Upper lobe of left lung (tissue), 6 donors: Measurements from ENCODE around the gene VPS26C. TPM values are rescaled to one million over a fixed set of nuclear protein-coding genes. Genes with fewer than 3 reads are reported as not detected.
A peak's percentile ranks its signal among the peaks of the same experiment; 100 is the strongest.
"Not testable (repeated sequence)": the region's sequence is repeated elsewhere in the genome, so short reads cannot be mapped to it uniquely, and the experiment has no call there.

Experiments used
- ATAC-seq, 2 donors: fragments of 200-7000 bp; cut with Tn5 transposase; one replicate each; pipeline ENCODE4 v1.9.1; 2022; ENCODE audit warnings: mild to moderate bottlenecking in 2 of 2, moderate library complexity in 2 of 2; ENCODE audit not compliant: low FRiP score in 2 of 2
- DNase-seq, 2 donors: peaks; one replicate each; pipeline ENCODE4 v3.0.0-alpha.2; 2019 to 2020
- H3K27ac ChIP-seq, 4 donors: fragments of 200-600 bp; sonication (generic); one replicate each; pipeline ENCODE4 v1.5.1; 2016 to 2019
- H3K27me3 ChIP-seq, 4 donors: fragments of 200-600 bp; sonication (generic); one replicate each; pipeline ENCODE4 v1.5.1; 2017 to 2019
- H3K36me3 ChIP-seq, 4 donors: fragments of 200-600 bp; sonication (generic); one replicate each; pipeline ENCODE4 v1.5.1; 2016 to 2019
- H3K4me1 ChIP-seq, 4 donors: fragments of 200-600 bp; sonication (generic); one replicate each; pipeline ENCODE4 v1.5.1; 2018 to 2019
- H3K4me3 ChIP-seq, 4 donors: fragments of 200-600 bp; sonication (generic); one replicate each; pipeline ENCODE4 v1.5.1; 2017 to 2019; ENCODE audit warnings: mild to moderate bottlenecking in 2 of 4, moderate library complexity in 1 of 4
- H3K9me3 ChIP-seq, 4 donors: fragments of 200-600 bp; sonication (generic); one replicate each; pipeline ENCODE4 v1.5.1; 2018 to 2019
- EP300 ChIP-seq, 4 donors: sonication (generic); formaldehyde crosslinking; IDR thresholded peaks; one replicate each; pipeline ENCODE4 v1.5.1; 2017; ENCODE audit warnings: antibody characterized with exemption in 4 of 4, control low read depth in 2 of 4
- POLR2A ChIP-seq, 4 donors: fragments of 450-650 bp; IDR thresholded peaks; one replicate each; pipeline ENCODE4 v1.5.1; 2016 to 2017; ENCODE audit warnings: antibody characterized with exemption in 4 of 4, mild to moderate bottlenecking in 2 of 4
- POLR2AphosphoS5 ChIP-seq, 2 donors: sonication (generic); formaldehyde crosslinking; IDR thresholded peaks; one replicate each; pipeline ENCODE4 v1.5.1; 2017; ENCODE audit warnings: antibody characterized with exemption in 2 of 2
- WGBS, 2 donors: methylation state at CpG; one replicate each; pipeline ENCODE4 v1.1.5; 2017 to 2018; 5-methylcytosine and 5-hydroxymethylcytosine counted together
- total RNA-seq, 6 donors: library from RNA; depleted of rRNA in 4 of 6; stranded (reverse); fragments of >200 nt in 4 of 6; gene quantifications; one replicate each; pipeline versions ENCODE4 v1.1.0 to v1.2.1, GENCODE V29; 2016 to 2021
- TF ChIP-seq, protein P1 (sequence below), 6 experiments: fragments of 450-650 bp in 4 of 6; fragments of 200-600 bp in 2 of 6; sonication (generic) in 2 of 6; IDR thresholded peaks; one replicate each; pipeline ENCODE4 v1.5.1; 2016 to 2019; ENCODE audit warnings: antibody characterized with exemption in 6 of 6
- donor health status: DM: no; HTN: no; CAD: no; lungs with moderate emphysema.
- donor health status: DM: no; HTN: yes; CAD: no; lungs with severe emphysema.

The VPS26C gene
- total RNA-seq, 6 donors from 2014 or later, result 52.1 to 95.3 (median 65.0) TPM

- H3K4me1 ChIP-seq, result no peaks in the 10 kb centered on the region
- no peak for TF ChIP-seq EP300 (IDR thresholded peaks at IDR 0.05)
- no peak for TF ChIP-seq POLR2AphosphoS5 (IDR thresholded peaks at IDR 0.05)
- TF ChIP-seq, protein P1, sequence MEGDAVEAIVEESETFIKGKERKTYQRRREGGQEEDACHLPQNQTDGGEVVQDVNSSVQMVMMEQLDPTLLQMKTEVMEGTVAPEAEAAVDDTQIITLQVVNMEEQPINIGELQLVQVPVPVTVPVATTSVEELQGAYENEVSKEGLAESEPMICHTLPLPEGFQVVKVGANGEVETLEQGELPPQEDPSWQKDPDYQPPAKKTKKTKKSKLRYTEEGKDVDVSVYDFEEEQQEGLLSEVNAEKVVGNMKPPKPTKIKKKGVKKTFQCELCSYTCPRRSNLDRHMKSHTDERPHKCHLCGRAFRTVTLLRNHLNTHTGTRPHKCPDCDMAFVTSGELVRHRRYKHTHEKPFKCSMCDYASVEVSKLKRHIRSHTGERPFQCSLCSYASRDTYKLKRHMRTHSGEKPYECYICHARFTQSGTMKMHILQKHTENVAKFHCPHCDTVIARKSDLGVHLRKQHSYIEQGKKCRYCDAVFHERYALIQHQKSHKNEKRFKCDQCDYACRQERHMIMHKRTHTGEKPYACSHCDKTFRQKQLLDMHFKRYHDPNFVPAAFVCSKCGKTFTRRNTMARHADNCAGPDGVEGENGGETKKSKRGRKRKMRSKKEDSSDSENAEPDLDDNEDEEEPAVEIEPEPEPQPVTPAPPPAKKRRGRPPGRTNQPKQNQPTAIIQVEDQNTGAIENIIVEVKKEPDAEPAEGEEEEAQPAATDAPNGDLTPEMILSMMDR (IDR thresholded peaks at IDR 0.05), result no peak
- no peak for TF ChIP-seq POLR2A (IDR thresholded peaks at IDR 0.05)
- H3K36me3 ChIP-seq, result peaks cover 35 to 92% (median 72%) of the 10 kb centered on the region in 4 donors
- H3K27me3 ChIP-seq, result no peaks in the 10 kb centered on the region
- WGBS, 2 donors, result 95 to 96% methylated on average over 35 to 37 of the region's 38 CpGs
- ATAC-seq (no peak), DNase-seq (peak in 1 of 2 donors; percentile 52)
- no peak overlapping the region for H3K4me3 ChIP-seq
- no peaks in the 10 kb centered on the region for H3K9me3 ChIP-seq
- H3K27ac ChIP-seq, result no peak overlapping the region
Measured at GRCh38 chr21:37227071-37228002, 39.8 kb downstream of the VPS26C start.

GRCh38 chr21:37226041-37226920 is 40.9 kb downstream of the VPS26C start:
- Histone ChIP-seq H3K4me3 (no peak overlapping the region), H3K27me3 (no peaks in the 10 kb centered on the region), H3K27ac (no peak overlapping the region), H3K4me1 (peaks cover 0 to 3% (median 3%) of the 10 kb centered on the region in 4 donors), H3K9me3 (no peaks in the 10 kb centered on the region), H3K36me3 (peaks cover 25 to 82% (median 61%) of the 10 kb centered on the region in 4 donors)
- no peak for ATAC-seq
- WGBS, 2 donors, result 87 to 91% methylated on average over 15 to 18 of the region's 18 CpGs
- no peak for DNase-seq
- TF ChIP-seq, protein P1 (IDR thresholded peaks at IDR 0.05), result no peak

GRCh38 chr21:37224861-37225839 is 42.0 kb downstream of the VPS26C start:
- ATAC-seq, result no peak
- TF ChIP-seq EP300 (IDR thresholded peaks at IDR 0.05) (no peak), POLR2A (IDR thresholded peaks at IDR 0.05) (no peak)
- H3K27ac ChIP-seq, result no peak overlapping the region
- H3K4me3 ChIP-seq, result no peak overlapping the region
- H3K9me3 ChIP-seq, result no peaks in the 10 kb centered on the region
- H3K4me1 ChIP-seq, result peaks cover 3 to 12% (median 6%) of the 10 kb centered on the region in 4 donors
- peaks cover 16 to 70% (median 52%) of the 10 kb centered on the region in 4 donors for H3K36me3 ChIP-seq
- no peaks in the 10 kb centered on the region for H3K27me3 ChIP-seq
- no peak for DNase-seq
- 65 to 96% methylated on average over 19 to 21 of the region's 21 CpGs for WGBS, 2 donors

DNA sequence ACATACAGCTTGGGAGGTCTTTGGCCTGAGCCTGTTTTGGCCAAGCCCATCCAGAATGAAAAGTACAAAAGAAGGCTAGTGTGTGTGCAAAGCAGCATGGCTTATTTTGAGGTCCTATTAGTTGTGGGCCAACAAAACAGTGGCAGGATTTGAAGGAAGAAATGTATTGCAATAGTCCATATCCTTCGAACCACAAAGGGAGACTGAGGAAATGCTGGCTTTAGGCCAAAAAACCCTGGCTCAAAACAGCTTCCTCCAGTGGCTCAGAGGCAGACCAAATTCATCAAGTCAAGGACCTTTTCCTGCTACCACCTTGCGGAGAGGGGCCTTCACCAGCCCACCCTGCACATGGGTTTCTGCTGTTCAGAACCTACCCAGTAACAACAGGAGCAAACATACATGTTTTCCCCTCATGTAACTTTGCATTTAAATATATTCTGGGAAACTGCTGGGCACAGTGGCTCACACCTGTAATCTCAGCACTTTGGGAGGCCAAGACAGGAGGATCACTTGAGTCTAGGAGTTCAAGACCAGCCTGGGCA is 43.3 kb downstream of the VPS26C start:
- Histone ChIP-seq H3K27me3 (no peaks in the 10 kb centered on the region), H3K27ac (no peak overlapping the region), H3K36me3 (peaks cover 8 to 58% (median 49%) of the 10 kb centered on the region in 4 donors), H3K4me1 (peaks cover 6 to 16% (median 11%) of the 10 kb centered on the region in 4 donors), H3K9me3 (no peaks in the 10 kb centered on the region), H3K4me3 (no peak overlapping the region)
- ATAC-seq (no peak), DNase-seq (no peak)
- 84 to 88% methylated on average over 2 of the region's 2 CpGs for WGBS, 2 donors
- no peak for TF ChIP-seq POLR2AphosphoS5 (IDR thresholded peaks at IDR 0.05)
- no peak for TF ChIP-seq EP300 (IDR thresholded peaks at IDR 0.05)
- TF ChIP-seq, protein P1 (IDR thresholded peaks at IDR 0.05), result no peak
- TF ChIP-seq POLR2A (IDR thresholded peaks at IDR 0.05), result no peak

GRCh38 chr21:37222248-37222647 is 44.9 kb downstream of the VPS26C start:
- not testable (repeated sequence) for H3K27me3 ChIP-seq, H3K4me3 ChIP-seq, DNase-seq, ATAC-seq, H3K27ac ChIP-seq, H3K9me3 ChIP-seq
- H3K36me3 ChIP-seq, result peaks cover 8 to 41% (median 35%) of the 10 kb centered on the region in 4 donors
- 82 to 93% methylated on average over 2 to 3 of the region's 3 CpGs for WGBS, 2 donors
- peaks cover 6 to 16% (median 11%) of the 10 kb centered on the region in 4 donors for H3K4me1 ChIP-seq
